Measurements from ENCODE around the gene FAM209B.

The FAM209B gene

GRCh38 chr20:56575961-56576360 lies 42.9 kb downstream of the FAM209B start:
- Histone ChIP-seq H3K4me3 (ENCODE audit: low read depth, low read length) (no peak overlapping the region), H3K4me1 (no peaks in the 10 kb centered on the region), H3K27me3 (0 out of 2 replicates have a peak, but pooled peaks cover 4% of the 10 kb centered on the region), H3K9me3 (no peaks in the 10 kb centered on the region), H3K36me3 (no peaks in the 10 kb centered on the region)
- no peak for DNase-seq
- TF ChIP-seq CTCF (IDR thresholded peaks at IDR 0.05; ENCODE audit: low read depth, low read length) = no peak

GRCh38 chr20:56579301-56579710 lies 46.3 kb downstream of the FAM209B start:
- H3K27me3 ChIP-seq = peaks cover 7% of the 10 kb centered on the region
- no peaks in the 10 kb centered on the region for H3K36me3 ChIP-seq
- no peak for TF ChIP-seq CTCF (IDR thresholded peaks at IDR 0.05; ENCODE audit: low read depth, low read length)
- H3K9me3 ChIP-seq = no peaks in the 10 kb centered on the region
- no peaks in the 10 kb centered on the region for H3K4me1 ChIP-seq
- no peak for DNase-seq
- no peak overlapping the region for H3K4me3 ChIP-seq (ENCODE audit: low read depth, low read length)

- Histone ChIP-seq H3K27me3 (peaks cover 12% of the 10 kb centered on the region), H3K9me3 (no peaks in the 10 kb centered on the region), H3K4me1 (no peaks in the 10 kb centered on the region), H3K36me3 (no peaks in the 10 kb centered on the region), H3K4me3 (ENCODE audit: low read depth, low read length) (no peak overlapping the region)
- TF ChIP-seq CTCF (IDR thresholded peaks at IDR 0.05; ENCODE audit: low read depth, low read length) = no peak
- DNase-seq = no peak
These were observed 47.2 kb downstream of the FAM209B start for GRCh38 chr20:56580226-56580625.

GRCh38 chr20:56581701-56582100 lies 48.7 kb downstream of the FAM209B start:
- H3K4me1 ChIP-seq = no peaks in the 10 kb centered on the region
- no peak overlapping the region for H3K4me3 ChIP-seq (ENCODE audit: low read depth, low read length)
- no peaks in the 10 kb centered on the region for H3K36me3 ChIP-seq
- peaks cover 12% of the 10 kb centered on the region for H3K27me3 ChIP-seq
- no peak for TF ChIP-seq CTCF (IDR thresholded peaks at IDR 0.05; ENCODE audit: low read depth, low read length)
- DNase-seq = no peak
- H3K9me3 ChIP-seq = no peaks in the 10 kb centered on the region

GRCh38 chr20:56582542-56582941 lies 49.5 kb downstream of the FAM209B start:
- Histone ChIP-seq H3K4me1 (no peaks in the 10 kb centered on the region), H3K36me3 (no peaks in the 10 kb centered on the region), H3K9me3 (no peaks in the 10 kb centered on the region), H3K4me3 (ENCODE audit: low read depth, low read length) (no peak overlapping the region), H3K27me3 (peaks cover 12% of the 10 kb centered on the region)
- TF ChIP-seq CTCF (IDR thresholded peaks at IDR 0.05; ENCODE audit: low read depth, low read length) = no peak
- DNase-seq = no peak

GRCh38 chr20:56584916-56585315 lies 51.9 kb downstream of the FAM209B start:
- no peaks in the 10 kb centered on the region for H3K4me1 ChIP-seq

More at GRCh38 chr20:56584916-56585315, 51.9 kb downstream of the FAM209B start:
- no peaks in the 10 kb centered on the region for H3K9me3 ChIP-seq
- H3K4me3 ChIP-seq (ENCODE audit: low read depth, low read length) = no peak overlapping the region
- no peak for DNase-seq
- no peaks in the 10 kb centered on the region for H3K36me3 ChIP-seq
- H3K27me3 ChIP-seq = peaks cover 12% of the 10 kb centered on the region
- no peak for TF ChIP-seq CTCF (IDR thresholded peaks at IDR 0.05; ENCODE audit: low read depth, low read length)

Measured in BE2C (cell line).